Bone marrow (tissue), 2 donors: Measurements from ENCODE around the gene ITFG1.
"Not testable (repeated sequence)": the region's sequence is repeated elsewhere in the genome, so short reads cannot be mapped to it uniquely, and the experiment has no call there.

Experiments
- DNase-seq, 2 donors: peaks; one replicate each; lab custom pipeline; 2025; lab: John Stamatoyannopoulos, UW

The ITFG1 gene

DNA sequence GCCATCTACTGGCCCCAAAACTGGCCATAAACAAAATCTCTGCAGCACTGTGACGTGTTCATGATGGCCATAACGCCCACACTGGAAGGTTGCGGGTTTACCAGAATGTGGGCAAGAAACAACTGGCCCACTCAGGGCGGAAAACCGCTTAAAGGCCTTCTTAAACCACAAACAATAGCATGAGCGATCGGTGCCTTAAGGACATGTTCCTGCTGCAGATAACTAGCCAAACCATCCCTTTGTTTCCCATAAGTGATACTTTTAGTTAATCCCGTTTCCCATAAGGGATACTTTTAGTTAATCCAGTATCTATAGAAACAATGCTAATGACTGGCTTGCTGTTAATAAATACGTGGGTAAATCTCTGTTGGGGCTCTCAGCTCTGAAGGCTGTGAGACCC lies 308.4 kb downstream of the ITFG1 start:
- DNase-seq: not testable (repeated sequence)

DNA sequence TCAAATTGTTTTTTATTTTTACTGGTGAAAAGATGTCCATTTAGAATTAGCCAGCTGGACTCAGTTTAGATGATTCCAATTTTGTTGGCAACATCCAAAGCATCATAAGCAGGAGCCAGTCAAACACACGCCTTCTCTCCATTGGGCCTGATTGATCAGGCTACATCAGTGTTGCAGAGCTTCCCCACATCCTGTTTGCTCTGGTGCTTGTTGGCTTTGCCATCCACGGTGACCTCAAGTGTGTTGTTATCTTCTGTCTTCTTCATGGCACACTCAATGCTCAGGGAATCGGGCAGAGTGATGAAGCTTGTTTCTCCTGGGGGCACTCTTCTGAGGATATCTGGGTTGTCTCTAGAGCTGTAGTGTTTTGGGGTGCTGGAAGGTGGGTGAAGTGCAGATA lies 310.8 kb downstream of the ITFG1 start:
- no peak for DNase-seq

DNA sequence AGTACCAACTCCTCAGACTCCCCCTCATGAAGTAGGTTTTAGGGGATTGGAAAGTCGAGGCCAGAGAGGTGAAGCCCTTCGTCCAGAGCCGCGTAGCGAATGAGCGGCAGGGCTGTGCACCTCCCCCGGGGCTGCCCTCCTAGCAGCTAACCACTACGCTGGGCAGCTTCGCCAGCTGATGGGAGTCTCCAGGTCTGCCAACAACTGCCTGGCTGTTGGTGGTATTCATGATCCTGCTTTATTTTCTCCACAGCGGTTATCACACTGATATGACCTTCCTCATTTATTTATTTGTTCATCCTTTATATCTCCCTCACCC lies 316.3 kb downstream of the ITFG1 start:
- DNase-seq: no peak

DNA sequence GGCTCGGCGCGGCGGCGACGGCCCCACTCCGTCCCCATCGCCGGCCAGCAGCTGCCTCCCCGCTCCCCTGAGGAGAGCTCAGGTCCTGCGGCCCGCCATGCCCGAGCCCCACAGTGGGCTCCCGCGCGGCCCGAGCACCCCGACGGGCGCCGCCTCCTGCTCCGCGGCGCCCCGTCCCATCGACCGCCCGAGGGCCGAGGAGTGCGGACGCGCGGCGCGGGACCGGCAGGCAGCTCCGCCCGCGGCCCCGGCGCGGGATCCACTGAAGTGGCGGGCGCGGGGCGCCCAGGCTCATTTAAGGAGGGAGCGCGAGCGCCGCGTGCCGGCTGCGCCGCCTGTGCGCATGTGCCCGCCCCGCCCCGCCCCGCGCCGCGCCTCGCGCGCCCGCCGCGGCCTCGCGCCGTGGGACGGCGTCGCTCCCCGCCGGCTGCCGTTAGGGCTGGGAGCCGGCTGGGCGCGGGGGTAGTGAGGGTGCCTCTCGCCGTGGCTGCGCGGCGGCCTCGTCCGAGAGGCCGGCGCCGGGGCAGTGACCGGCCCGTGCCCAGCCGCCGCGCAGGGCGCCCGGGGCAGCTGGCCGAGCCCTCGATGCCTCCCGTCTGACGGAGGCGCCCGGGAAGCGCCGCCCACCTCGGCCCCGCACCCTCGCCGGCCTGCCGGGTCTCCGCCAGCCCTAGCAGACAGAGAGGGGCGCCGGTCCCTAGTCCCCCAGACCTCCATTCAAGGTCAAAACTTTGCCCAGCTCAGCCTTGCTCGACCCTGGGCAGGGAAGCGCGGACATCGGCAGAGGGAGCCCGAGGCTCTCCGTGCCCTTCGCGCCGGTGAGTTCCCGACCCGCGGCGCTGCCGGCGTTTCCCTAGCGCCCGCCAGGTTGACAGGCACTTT lies 316.9 kb downstream of the ITFG1 start, which contains the start of gene NETO2:
TSS of gene NETO2 (minus strand) at position 269 of the 882 bp plus-strand sequence. CDS start 333 bp downstream, outside the sequence.
- DNase-seq: peak in 1 of 2 donors; percentile 81

DNA sequence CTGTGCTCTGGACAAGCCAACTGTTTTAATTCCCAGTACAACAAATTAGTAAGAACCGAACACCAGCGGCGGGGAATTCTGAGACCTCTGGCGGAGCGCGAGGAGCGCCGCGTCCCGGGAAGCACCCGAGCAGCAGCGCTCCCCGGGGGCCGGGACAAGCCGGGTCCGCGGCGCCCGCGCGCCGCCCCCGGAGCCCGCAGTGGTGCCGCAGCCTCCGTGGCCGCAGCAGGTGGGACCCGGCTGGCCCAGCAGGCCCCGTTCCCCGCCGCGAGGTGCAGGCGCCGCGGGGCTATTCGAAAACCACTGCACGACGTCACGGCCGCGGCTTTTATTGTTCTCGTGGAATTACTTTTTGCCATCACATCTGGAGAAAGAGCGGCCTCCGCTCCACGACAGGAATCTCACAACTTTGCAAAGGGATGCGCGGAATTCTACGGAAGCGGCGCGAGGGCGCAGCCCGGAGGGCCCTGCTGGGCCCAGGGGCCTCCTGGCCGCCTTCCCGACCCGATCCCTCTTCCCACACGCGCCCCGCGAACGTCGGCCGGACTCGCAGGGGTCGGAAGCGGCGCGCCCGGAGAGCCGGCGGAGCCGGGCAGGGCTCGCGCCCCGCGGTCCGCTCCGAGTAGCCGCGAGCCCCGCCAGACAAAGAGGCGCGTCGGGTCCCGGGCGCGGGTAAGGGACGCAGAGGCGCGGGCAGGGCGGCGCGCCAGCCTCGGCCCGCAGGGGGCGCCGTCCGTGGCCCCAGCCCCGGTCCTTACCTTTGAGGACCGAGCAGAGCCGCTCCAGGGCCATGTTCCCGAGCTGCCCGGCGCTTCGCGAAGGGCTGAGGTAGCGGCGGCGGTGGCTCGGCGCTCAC lies 317.8 kb downstream of the ITFG1 start:
- peak in 1 of 2 donors; percentile 65 for DNase-seq

DNA sequence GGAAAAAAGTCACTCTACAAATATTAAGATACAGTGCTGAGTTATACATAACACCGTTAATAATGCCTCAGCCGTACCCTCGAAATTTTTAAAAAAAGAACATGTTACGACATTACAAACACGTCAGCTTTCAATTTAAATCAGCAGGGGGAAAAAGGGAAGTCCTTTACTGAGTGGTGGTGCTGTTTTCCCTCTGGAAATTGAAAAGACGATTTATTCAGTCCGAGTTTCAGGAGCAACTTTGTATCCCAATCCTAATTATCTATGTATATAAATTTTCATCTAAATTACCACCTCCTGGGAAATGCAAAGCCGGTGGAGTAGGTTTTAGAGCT lies 318.4 kb downstream of the ITFG1 start:
- DNase-seq: no peak

DNA sequence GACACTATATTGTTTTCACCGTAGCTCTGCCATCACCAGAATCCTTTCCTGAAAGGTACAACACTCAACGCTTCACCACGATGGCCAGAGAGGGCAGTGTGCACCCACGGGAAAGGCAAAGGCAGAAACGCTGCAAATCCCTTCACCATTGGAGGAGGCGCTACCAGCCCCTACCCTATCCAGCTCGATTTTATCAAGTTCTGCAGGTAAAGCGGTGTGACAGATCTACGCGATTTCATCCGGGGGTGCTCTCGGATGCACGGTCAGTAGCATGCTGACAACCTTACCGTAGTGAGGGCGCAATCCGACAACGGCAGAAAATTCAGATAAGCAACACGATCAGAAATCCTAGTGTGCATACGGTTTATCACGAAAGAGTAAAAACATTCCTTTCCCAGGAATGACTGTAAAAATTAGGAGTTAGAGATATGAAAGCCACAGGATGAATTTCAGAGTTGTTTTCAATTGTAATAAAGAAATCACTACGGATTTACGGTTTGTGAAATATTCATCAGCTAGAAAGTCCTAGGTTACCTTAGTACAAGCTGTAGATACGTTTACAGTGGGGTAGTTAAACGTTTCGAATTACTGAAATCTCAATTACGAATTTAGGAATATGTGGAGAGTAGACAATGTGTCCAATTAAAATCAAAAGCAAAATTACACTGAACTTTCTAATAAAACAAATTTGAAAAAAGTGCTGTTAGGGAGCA lies 318.9 kb downstream of the ITFG1 start:
- DNase-seq: peak; percentile 37 to 60

DNA sequence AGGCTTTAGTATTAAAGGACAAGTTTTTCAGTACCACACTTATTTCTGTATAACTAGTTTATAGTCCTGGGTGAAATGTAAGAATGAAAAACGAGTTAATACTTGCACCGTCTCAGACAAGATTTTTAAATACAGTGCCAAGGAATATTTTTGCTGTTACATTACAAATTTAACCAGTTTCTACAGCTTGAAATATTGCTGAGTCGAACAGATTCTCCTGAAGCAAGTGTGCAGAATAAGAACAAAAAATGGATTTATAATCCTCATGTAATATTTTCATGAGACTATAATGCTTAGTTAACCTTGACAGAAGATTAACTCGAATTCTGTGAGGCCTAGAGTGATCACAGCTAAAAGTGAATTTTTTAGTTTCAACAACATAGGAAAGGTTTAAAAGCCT lies 320.2 kb downstream of the ITFG1 start:
- no peak for DNase-seq

DNA sequence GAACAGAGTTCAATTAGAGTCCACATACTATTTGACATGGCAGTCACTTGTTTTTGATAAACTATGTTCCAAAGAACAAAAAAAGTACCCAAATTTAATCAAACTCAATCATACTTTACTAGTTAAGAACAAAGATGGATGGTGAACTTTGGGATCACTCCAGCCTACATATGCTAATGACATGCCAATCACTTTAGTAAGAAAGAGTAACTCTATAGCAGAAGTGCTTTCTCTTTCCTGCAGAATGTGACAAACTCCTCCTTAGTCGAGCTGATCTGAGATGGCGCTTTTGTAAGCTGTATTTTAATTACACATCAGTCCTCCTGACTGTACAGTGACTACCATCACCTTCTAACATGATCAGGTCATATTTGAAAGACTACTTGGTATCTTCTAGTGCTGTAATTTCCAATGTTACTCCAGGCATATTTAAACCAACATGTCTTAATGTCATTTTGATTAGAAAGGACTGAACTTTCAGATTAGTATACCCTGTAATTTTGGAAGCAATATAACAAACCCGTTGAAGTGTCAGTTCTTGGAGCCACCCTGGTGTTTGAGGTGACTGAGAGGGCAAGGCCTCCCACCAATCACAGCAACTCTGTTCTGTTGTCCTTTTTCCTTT lies 321.2 kb downstream of the ITFG1 start:
- DNase-seq: no peak

DNA sequence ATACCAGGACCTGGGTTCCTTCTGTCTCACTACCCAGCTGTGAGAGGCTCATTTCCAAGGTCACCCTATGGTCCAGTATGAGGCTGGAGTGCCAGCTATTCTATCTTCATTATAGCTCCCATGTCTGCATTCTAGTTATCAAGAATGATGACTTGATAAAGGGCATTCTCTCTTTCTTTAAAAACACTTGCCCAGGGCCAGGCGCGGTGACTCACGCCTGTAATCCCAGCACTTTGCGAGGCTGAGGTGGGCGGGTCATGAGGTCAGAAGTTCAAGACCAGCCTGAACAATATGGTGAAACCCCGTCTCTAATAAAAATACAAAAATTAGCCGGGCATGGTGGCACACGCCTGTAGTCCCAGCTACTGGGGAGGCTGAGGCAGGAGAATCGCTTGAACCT lies 322.9 kb downstream of the ITFG1 start:
- not testable (repeated sequence) for DNase-seq

DNA sequence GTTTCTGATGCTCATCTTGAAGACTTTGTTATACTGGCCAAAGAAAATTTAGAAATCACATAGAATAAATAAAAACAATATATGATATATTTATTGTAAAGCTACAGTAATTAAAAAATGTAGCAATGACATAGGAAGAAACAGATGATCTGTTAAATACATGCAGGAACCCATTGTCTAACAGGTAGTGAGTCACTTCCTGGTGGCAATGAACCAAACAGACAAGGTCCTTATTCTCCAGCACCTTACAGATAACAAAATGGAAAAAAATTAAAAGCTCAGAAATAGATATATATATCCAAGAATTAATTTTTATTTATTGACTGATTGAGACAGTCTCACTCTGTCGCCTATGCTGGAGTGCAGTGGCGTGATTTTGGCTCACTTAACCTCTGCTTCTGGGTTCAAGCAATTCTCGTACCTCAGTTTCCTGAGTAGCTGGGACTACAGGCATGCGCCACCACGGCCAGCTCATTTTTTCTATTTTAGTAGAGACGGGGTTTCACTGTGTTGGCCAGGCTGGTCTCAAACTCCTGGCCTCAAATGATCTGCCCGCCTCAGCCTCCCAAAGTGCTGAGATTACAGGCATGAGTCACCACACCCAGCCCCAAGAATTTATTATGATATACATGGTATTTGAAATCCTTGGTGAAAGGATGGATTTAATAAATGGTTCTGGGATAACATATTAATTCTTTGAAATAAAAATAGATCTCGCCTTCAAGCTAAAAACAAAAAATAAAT lies 324.6 kb downstream of the ITFG1 start:
- no peak for DNase-seq

DNA sequence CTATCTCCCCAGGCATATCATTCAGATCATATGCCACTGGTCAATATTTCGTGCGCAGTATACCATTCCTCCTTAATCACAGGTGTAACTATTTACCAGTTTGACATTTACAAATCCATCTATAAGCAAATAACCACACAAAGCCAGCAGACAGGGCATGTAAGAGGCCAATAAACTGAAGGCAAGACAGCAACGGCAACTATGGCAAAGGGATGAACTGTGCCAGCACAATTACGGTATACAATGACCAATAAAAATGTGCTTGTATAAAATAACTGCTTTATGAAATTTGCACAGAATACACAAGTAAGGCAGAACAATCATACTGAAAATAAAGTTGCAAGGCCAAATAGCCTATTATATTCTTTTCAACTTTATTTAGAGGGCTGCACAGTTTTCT lies 326.3 kb downstream of the ITFG1 start:
- no peak for DNase-seq

DNA sequence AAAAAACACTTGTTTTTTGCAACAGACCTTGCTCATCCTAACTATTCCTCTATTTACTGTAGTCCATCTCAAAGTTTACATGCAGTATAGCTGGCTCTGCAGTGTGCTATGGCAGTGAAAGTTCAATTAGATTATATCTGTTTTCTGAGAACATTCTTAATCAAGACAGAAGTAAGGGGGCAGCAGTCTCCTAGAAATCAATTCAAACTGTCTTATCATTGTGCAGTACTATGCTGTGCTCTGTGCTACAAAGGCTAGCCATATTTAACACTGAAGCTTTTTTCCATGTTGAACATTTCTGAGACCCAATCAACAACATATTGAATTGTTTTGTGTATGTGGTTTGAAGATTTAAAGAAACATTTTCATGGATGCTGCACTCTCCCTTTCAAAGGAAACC lies 328.6 kb downstream of the ITFG1 start:
- no peak for DNase-seq

DNA sequence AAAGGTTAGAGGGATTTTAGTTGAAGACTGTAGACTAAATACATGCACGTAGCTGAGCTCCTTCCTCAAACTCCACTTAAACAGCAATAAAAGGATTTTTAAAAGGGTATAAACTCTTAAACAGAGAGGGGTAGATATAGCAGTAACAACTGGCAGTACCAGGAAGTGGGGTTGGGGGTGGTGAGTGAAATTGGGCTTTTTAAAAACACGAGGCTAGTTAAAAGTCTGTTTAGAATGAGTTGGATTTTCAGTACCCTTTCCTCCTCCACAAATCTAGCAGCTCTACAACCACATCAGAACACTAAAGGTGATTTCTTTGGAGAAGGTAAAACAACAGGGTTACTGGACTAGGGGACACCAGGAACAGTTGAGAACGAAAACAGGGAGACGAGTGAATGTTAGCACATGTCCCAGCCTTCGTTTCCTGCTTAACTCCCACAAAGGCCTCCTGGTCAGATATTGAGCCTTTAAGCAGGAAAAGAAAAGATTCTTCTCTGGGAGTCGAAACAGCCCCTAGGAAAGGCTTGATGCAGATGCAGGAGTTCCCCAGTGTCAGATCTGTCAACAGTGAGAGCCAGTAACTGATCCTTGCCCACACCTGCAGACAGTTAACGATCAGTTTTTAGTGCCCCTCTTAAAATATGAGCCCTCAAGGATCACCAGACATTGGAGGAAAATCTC lies 331.0 kb downstream of the ITFG1 start:
- no peak for DNase-seq

DNA sequence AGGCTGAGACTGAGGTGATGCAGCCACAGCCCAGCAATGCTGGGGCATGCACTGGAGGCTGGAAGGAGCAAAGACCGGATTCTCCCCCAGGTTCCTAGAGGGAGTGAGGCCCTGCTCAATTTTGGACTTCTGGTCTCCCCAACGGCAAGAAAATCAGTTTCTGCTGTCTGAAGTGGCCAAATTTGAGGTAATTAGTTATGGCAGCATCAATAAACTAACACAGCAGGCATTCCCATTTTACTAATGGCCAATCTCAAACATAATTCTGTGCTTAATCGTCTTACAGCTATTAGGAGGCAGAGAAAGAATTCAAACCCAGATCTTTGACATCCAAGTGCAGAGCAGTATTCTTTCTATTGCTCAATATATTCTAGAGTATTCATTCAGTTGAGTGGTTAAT lies 333.3 kb downstream of the ITFG1 start:
- DNase-seq: no peak

DNA sequence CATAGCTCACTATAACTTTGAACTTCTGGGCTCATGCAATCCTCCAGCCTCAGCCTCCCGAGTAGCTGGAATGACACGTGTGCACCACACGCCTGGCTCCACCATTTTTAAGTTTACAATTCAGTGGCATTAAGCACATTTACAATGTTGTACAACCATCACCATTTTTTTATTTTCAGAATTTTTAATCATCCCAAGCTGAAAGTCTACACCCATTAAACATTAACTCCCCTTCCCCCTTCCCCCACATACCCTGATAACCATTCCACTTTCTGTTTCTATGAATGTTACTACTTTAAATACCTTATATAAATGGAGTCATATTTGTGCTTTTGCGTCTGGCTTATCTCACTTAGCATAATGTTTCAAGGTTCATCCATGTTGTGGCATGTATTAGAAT lies 335.1 kb downstream of the ITFG1 start:
- DNase-seq: no peak

DNA sequence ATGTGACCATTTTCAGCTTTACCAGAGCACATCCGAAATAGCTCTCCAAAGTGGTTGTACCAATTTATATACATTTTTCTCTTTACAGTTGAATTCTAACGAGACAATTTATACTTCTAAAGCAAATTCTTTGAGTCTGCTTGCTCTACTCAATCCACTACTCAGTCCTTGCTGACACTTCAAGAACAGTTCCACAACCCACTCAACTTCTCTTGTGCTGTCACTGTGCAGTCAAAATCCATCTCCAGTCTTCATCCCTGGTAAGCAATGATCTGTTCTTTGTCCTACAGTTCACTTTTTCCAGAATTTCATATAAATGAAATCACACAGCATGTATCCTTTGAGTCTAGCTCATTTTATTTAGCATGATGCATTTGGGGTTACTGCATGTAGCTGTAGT lies 347.7 kb downstream of the ITFG1 start:
- no peak for DNase-seq

DNA sequence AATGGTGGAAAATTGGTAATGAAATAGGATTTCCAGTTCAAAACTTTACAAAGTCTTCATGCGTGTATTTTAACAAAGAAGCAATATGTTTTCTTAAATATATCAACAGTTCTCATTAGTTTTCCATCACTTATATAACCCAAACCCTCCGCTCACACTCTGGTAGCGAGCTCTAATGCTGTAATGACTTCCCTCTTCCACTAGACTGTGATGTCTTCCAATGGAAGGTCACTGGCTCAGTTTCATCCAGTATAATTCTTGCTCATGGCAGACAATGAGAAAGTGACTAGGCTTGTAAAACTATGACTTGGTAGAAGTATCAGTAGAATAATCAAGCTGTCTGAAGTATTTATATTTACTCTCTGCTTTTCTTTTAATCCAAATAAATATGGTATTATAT lies 349.9 kb downstream of the ITFG1 start:
- no peak for DNase-seq

DNA sequence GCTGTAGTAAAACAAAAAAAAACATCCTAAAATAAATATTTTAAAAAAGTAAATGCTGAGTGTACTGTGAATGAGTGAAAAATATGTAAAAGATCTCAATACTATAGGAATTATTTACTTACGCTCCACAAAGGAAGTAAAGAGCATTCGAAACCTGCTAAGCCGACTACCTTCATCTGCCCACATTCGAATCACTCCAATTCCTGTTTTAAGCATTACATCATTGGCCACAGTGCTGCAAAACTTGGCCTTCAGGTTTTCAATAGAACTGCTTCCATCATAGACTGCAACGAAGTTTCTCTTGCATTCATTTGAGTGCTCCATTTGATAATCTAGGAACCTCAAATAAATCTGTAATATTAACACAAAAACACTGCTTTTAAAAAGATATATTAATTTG lies 351.5 kb downstream of the ITFG1 start:
- DNase-seq: no peak
